BJ (cell line): ENCODE data around the gene NAT8L. TPM values are rescaled to one million over a fixed set of nuclear protein-coding genes. Genes with fewer than 3 reads are reported as not detected.

Experiments used
- CTCF ChIA-PET: fragments of 350-600 bp; formaldehyde crosslinking; extraction: SDS; loops from one replicate; lab custom pipeline; 2021; ENCODE audit warnings: antibody characterized with exemption, inconsistent platforms; lab: Yijun Ruan, JAX
- POLR2A ChIA-PET: fragments of 300-600 bp; sonication (Branson Sonifier 250); formaldehyde crosslinking; extraction: SDS; loops from one replicate; lab custom pipeline; 2021; ENCODE audit warnings: antibody characterized with exemption; lab: Charles Lee
- DNase-seq: peaks from one replicate; pipeline ENCODE4 v3.0.0-alpha.2; 2011; ENCODE audit warnings: low read depth
- H3K27me3 ChIP-seq: 2 replicates; pipeline ENCODE4 v1.6.0; 2011; ENCODE audit warnings: low read length; ENCODE audit not compliant: control insufficient read depth, insufficient read depth
- H3K36me3 ChIP-seq: 2 replicates; pipeline ENCODE4 v1.5.1; 2011; ENCODE audit warnings: low read length; ENCODE audit not compliant: control insufficient read depth, insufficient read depth
- H3K4me3 ChIP-seq: 2 replicates; pipeline ENCODE4 v1.5.1; 2011; ENCODE audit warnings: low read depth, mild to moderate bottlenecking, control low read depth, low read length
- CTCF ChIP-seq: IDR thresholded peaks from 2 replicates; pipeline ENCODE4 v1.5.1; 2011; ENCODE audit warnings: low read depth, mild to moderate bottlenecking, control low read depth, inconsistent platforms, low read length, moderate library complexity; ENCODE audit not compliant: insufficient read depth
- polyA plus RNA-seq: library from polyadenylated mRNA; depleted of rRNA; stranded (reverse); fragments of >200 nt; gene quantifications from 2 replicates; pipeline ENCODE4 v1.2.3, GENCODE V29; 2011

NAT8L gene
- polyA plus RNA-seq, 1 experiment = 0.04 TPM

GRCh38 chr4:2065106-2065930, 6.2 kb downstream of the NAT8L start:
- ChIA-PET CTCF (no interaction called here), POLR2A (no interaction called here)
- no peak overlapping the region for H3K4me3 ChIP-seq
- peaks cover 1% of the 10 kb centered on the region for H3K27me3 ChIP-seq
- TF ChIP-seq CTCF = no peak
- no peak for DNase-seq
- H3K36me3 ChIP-seq = no peaks in the 10 kb centered on the region

GRCh38 chr4:2066011-2066551, 7.0 kb downstream of the NAT8L start:
- CTCF ChIA-PET = no interaction called here
- Histone ChIP-seq H3K4me3 (no peak overlapping the region), H3K27me3 (peaks cover 1% of the 10 kb centered on the region; the same call in 1 of the 2 replicates), H3K36me3 (no peaks in the 10 kb centered on the region)
- POLR2A ChIA-PET = no interaction called here
- DNase-seq = no peak
- no peak for TF ChIP-seq CTCF

- no peak for TF ChIP-seq CTCF
- ChIA-PET POLR2A (no interaction called here), CTCF (no interaction called here)
- no peak for DNase-seq
- Histone ChIP-seq H3K27me3 (no peaks in the 10 kb centered on the region; the same call in 1 of the 2 replicates), H3K36me3 (no peaks in the 10 kb centered on the region), H3K4me3 (no peak overlapping the region)
Measured at GRCh38 chr4:2066571-2067445, 7.7 kb downstream of the NAT8L start.

- H3K27me3 ChIP-seq = no peaks in the 10 kb centered on the region
- DNase-seq = no peak
- ChIA-PET CTCF (no interaction called here), POLR2A (no interaction called here)
- H3K4me3 ChIP-seq = no peak overlapping the region
- TF ChIP-seq CTCF = no peak
- H3K36me3 ChIP-seq = no peaks in the 10 kb centered on the region
Measured at GRCh38 chr4:2067446-2068197, 8.5 kb downstream of the NAT8L start.
